Measurements from ENCODE around the gene DYNC1I1.

Gene DYNC1I1

GRCh38 chr7:96102096-96102811 lies 329.9 kb downstream of the DYNC1I1 start:
- H3K9me3 Mint-ChIP-seq: no peaks in the 10 kb centered on the region
- no peaks in the 10 kb centered on the region for H3K4me1 Mint-ChIP-seq (ENCODE audit: low read depth)
- no peaks in the 10 kb centered on the region for H3K36me3 Mint-ChIP-seq (ENCODE audit: low read depth)
- no peak overlapping the region for H3K4me3 Mint-ChIP-seq
- H3K27me3 Mint-ChIP-seq (ENCODE audit: low read depth): peaks cover 7% of the 10 kb centered on the region
- DNase-seq (ENCODE audit: low spot score): no peak
- no peak overlapping the region for H3K27ac Mint-ChIP-seq

GRCh38 chr7:96104984-96105383 lies 332.6 kb downstream of the DYNC1I1 start:
- DNase-seq (ENCODE audit: low spot score): no peak
- Mint-ChIP-seq H3K9me3 (no peaks in the 10 kb centered on the region), H3K4me1 (ENCODE audit: low read depth) (no peaks in the 10 kb centered on the region), H3K27me3 (ENCODE audit: low read depth) (peaks cover 6% of the 10 kb centered on the region), H3K36me3 (ENCODE audit: low read depth) (no peaks in the 10 kb centered on the region), H3K4me3 (no peak overlapping the region), H3K27ac (no peak overlapping the region)

- peaks cover 21% of the 10 kb centered on the region for H3K27me3 Mint-ChIP-seq (ENCODE audit: low read depth)
- no peaks in the 10 kb centered on the region for H3K4me1 Mint-ChIP-seq (ENCODE audit: low read depth)
- no peaks in the 10 kb centered on the region for H3K36me3 Mint-ChIP-seq (ENCODE audit: low read depth)
- H3K4me3 Mint-ChIP-seq: no peak overlapping the region
- DNase-seq (ENCODE audit: low spot score): no peak
- H3K27ac Mint-ChIP-seq: no peak overlapping the region
- H3K9me3 Mint-ChIP-seq: no peaks in the 10 kb centered on the region
Measured at GRCh38 chr7:96111405-96111804, 339.1 kb downstream of the DYNC1I1 start.

- Mint-ChIP-seq H3K9me3 (no peaks in the 10 kb centered on the region), H3K4me1 (ENCODE audit: low read depth) (no peaks in the 10 kb centered on the region), H3K36me3 (ENCODE audit: low read depth) (no peaks in the 10 kb centered on the region), H3K27ac (no peak overlapping the region), H3K4me3 (no peak overlapping the region), H3K27me3 (ENCODE audit: low read depth) (peaks cover 21% of the 10 kb centered on the region)
- no peak for DNase-seq (ENCODE audit: low spot score)
Measured at GRCh38 chr7:96114190-96114589, 341.8 kb downstream of the DYNC1I1 start.

GRCh38 chr7:96116173-96116572 lies 343.8 kb downstream of the DYNC1I1 start:
- peaks cover 3% of the 10 kb centered on the region for H3K36me3 Mint-ChIP-seq (ENCODE audit: low read depth)
- no peak for DNase-seq (ENCODE audit: low spot score)
- H3K4me1 Mint-ChIP-seq (ENCODE audit: low read depth): no peaks in the 10 kb centered on the region
- no peaks in the 10 kb centered on the region for H3K9me3 Mint-ChIP-seq
- no peak overlapping the region for H3K4me3 Mint-ChIP-seq
- H3K27ac Mint-ChIP-seq: no peak overlapping the region
- peaks cover 12% of the 10 kb centered on the region for H3K27me3 Mint-ChIP-seq (ENCODE audit: low read depth)

DNA sequence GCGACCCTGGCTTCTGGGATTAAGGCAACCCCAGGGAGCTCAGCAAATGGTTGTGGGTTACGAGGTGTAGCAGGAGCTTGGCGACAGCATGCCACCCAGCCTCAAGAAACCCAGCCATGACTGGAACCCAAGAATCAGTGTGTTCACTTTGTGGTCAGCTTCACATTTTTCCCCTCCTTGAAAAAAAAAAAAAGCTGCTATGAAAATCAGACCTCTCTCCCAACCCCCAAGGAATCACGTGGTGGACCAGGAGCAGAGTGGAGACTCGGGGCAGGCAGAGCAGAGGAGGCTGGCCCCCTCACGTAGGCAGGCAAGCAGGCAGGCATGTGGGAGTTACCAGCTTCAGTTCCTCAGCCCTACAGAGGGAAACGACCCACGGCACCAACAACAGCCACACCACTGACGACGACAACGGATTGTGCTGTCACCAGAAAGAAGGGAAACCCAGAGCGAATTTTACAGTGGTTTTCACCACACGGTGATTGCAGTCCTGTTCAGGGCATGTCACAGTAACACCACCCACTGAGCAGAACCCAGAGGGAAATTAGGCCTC lies 346.2 kb downstream of the DYNC1I1 start:
- H3K4me1 Mint-ChIP-seq (ENCODE audit: low read depth): no peaks in the 10 kb centered on the region
- H3K4me3 Mint-ChIP-seq: no peak overlapping the region
- no peak for DNase-seq (ENCODE audit: low spot score)
- no peaks in the 10 kb centered on the region for H3K9me3 Mint-ChIP-seq
- peaks cover 7% of the 10 kb centered on the region for H3K36me3 Mint-ChIP-seq (ENCODE audit: low read depth)
- no peak overlapping the region for H3K27ac Mint-ChIP-seq
- peaks cover 3% of the 10 kb centered on the region for H3K27me3 Mint-ChIP-seq (ENCODE audit: low read depth)

GRCh38 chr7:96120445-96121225 lies 348.3 kb downstream of the DYNC1I1 start:
- DNase-seq (ENCODE audit: low spot score): no peak
- Mint-ChIP-seq H3K36me3 (ENCODE audit: low read depth) (peaks cover 7% of the 10 kb centered on the region), H3K27me3 (ENCODE audit: low read depth) (no peaks in the 10 kb centered on the region), H3K27ac (no peak overlapping the region), H3K9me3 (no peaks in the 10 kb centered on the region), H3K4me3 (no peak overlapping the region), H3K4me1 (ENCODE audit: low read depth) (no peaks in the 10 kb centered on the region)

DNA sequence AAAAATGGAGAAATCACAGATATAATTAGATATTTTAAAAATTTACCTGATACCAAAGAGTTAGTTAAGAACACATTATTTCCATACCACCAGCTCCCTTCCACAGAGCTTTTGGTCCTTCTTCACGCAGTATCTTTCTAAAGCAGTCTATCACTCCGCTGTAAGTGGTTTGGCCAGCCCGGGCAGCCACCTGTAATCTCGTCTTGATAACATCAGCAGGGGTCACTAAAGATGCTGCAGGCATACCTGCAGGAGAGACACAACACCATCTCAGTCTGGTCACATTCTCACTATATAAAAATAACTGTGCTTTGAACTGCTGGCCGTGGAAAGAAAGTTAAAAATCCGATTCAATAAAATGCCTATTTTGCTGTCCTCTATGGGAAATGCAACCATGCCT lies 349.4 kb downstream of the DYNC1I1 start:
- Mint-ChIP-seq H3K27ac (no peak overlapping the region), H3K4me3 (no peak overlapping the region), H3K9me3 (no peaks in the 10 kb centered on the region), H3K27me3 (ENCODE audit: low read depth) (no peaks in the 10 kb centered on the region), H3K4me1 (ENCODE audit: low read depth) (no peaks in the 10 kb centered on the region), H3K36me3 (ENCODE audit: low read depth) (peaks cover 7% of the 10 kb centered on the region)
- DNase-seq (ENCODE audit: low spot score): no peak

DNA sequence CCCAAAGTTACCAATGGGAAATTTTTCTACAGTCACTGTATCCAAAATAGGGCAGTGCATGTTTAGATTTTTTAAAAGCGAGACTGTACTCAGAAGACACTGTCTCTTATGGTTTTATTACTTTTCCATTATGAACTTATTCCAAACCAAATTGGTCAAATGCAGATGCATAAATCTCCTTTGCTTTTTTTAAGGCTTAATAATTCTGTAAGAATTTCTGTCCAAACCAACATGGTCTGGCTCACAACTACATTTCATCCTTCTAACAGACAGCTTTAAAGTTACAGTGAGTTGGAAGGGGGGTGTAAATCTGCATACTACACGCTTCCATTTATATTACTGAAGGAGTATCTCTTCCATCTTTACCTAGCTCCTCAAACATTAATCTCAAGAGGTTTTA lies 350.4 kb downstream of the DYNC1I1 start:
- no peaks in the 10 kb centered on the region for H3K4me1 Mint-ChIP-seq (ENCODE audit: low read depth)
- H3K27ac Mint-ChIP-seq: no peak overlapping the region
- H3K27me3 Mint-ChIP-seq (ENCODE audit: low read depth): no peaks in the 10 kb centered on the region
- H3K9me3 Mint-ChIP-seq: no peaks in the 10 kb centered on the region
- H3K4me3 Mint-ChIP-seq: no peak overlapping the region
- no peak for DNase-seq (ENCODE audit: low spot score)
- H3K36me3 Mint-ChIP-seq (ENCODE audit: low read depth): peaks cover 7% of the 10 kb centered on the region

- no peak for DNase-seq (ENCODE audit: low spot score)
- Mint-ChIP-seq H3K27me3 (ENCODE audit: low read depth) (no peaks in the 10 kb centered on the region), H3K4me3 (no peak overlapping the region), H3K27ac (no peak overlapping the region), H3K4me1 (ENCODE audit: low read depth) (no peaks in the 10 kb centered on the region), H3K9me3 (no peaks in the 10 kb centered on the region), H3K36me3 (ENCODE audit: low read depth) (peaks cover 4% of the 10 kb centered on the region)
Measured at GRCh38 chr7:96126382-96126781, 354.0 kb downstream of the DYNC1I1 start.

DNA sequence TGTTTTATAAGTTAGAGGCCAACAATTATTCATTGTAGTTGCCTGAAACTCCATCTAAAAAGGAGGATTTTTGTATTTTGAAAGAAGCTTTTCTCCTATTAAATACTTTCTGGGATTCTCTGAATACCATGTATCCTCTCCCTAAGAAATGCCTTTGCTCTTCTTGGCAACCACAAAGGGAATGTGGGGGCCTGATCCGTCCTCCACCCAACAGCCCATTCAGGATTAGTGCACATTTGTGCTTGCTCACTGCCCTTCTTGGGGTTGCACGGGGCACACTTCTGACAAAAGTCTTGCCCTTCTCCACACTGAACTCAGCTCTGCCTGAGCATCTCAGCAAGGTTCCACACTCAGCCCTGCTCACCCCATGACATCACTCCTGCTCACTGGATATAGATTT lies 355.4 kb downstream of the DYNC1I1 start:
- Mint-ChIP-seq H3K27ac (no peak overlapping the region), H3K9me3 (no peaks in the 10 kb centered on the region), H3K27me3 (ENCODE audit: low read depth) (no peaks in the 10 kb centered on the region), H3K4me3 (no peak overlapping the region), H3K36me3 (ENCODE audit: low read depth) (peaks cover 2% of the 10 kb centered on the region), H3K4me1 (ENCODE audit: low read depth) (no peaks in the 10 kb centered on the region)
- DNase-seq (ENCODE audit: low spot score): no peak

GRCh38 chr7:96131525-96131924 lies 359.2 kb downstream of the DYNC1I1 start:
- no peak for DNase-seq (ENCODE audit: low spot score)
- H3K4me1 Mint-ChIP-seq (ENCODE audit: low read depth): no peaks in the 10 kb centered on the region
- no peaks in the 10 kb centered on the region for H3K27me3 Mint-ChIP-seq (ENCODE audit: low read depth)
- H3K36me3 Mint-ChIP-seq (ENCODE audit: low read depth): peaks cover 6% of the 10 kb centered on the region
- no peak overlapping the region for H3K4me3 Mint-ChIP-seq
- no peaks in the 10 kb centered on the region for H3K9me3 Mint-ChIP-seq
- H3K27ac Mint-ChIP-seq: no peak overlapping the region

- Mint-ChIP-seq H3K9me3 (no peaks in the 10 kb centered on the region), H3K27ac (no peak overlapping the region), H3K4me3 (no peak overlapping the region), H3K27me3 (ENCODE audit: low read depth) (no peaks in the 10 kb centered on the region), H3K4me1 (ENCODE audit: low read depth) (no peaks in the 10 kb centered on the region), H3K36me3 (ENCODE audit: low read depth) (peaks cover 6% of the 10 kb centered on the region)
- no peak for DNase-seq (ENCODE audit: low spot score)
Measured at GRCh38 chr7:96135241-96135640, 362.9 kb downstream of the DYNC1I1 start.

DNA sequence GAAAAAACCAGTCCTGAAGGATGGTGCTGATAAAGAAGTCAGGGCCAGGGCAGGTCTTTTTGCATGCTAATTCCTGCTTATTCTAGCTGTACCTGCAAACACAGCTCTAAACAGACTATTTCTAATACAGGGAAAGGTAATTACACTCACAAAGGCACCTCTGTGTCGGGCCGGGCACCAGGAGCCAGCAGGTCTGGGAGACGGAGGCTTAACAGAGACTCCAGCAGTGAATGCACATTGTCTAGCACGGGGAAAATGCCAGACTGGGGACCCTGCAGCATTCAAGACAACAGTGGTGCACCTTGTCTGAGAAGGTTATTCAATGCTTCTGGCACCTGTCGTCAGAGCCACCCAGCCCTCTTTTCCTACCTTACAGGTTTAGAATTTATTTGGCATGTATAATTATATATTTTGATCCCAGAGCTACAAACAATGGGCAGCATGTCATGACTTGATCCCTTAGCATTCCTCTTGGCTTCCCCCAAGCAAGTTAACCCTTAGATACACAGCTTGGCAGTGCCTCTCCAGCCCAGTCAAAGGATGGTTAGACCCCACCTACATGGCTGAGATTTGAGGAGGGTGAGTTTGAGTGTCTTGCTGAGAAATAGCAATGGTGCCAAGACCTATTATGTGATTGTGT lies 364.4 kb downstream of the DYNC1I1 start:
- DNase-seq (ENCODE audit: low spot score): no peak
- no peaks in the 10 kb centered on the region for H3K9me3 Mint-ChIP-seq
- H3K27me3 Mint-ChIP-seq (ENCODE audit: low read depth): no peaks in the 10 kb centered on the region
- no peak overlapping the region for H3K27ac Mint-ChIP-seq
- no peak overlapping the region for H3K4me3 Mint-ChIP-seq
- peaks cover 4% of the 10 kb centered on the region for H3K36me3 Mint-ChIP-seq (ENCODE audit: low read depth)
- no peaks in the 10 kb centered on the region for H3K4me1 Mint-ChIP-seq (ENCODE audit: low read depth)
